H1 (cell line): ENCODE measurements around the gene PCDHGA1. TPM values are rescaled to one million over a fixed set of nuclear protein-coding genes. Genes with fewer than 3 reads are reported as not detected.
A peak's percentile ranks its signal among the peaks of the same experiment; 100 is the strongest.
"Not testable (repeated sequence)": the region's sequence is repeated elsewhere in the genome, so short reads cannot be mapped to it uniquely, and the experiment has no call there.

Experiments
- CTCF ChIA-PET: fragments of 300-600 bp; sonication (Branson Sonifier 250); formaldehyde crosslinking; loops from one replicate; lab custom pipeline; 2021; ENCODE audit not compliant: partially characterized antibody; lab: Charles Lee
- POLR2A ChIA-PET: fragments of 300-600 bp; sonication (Branson Sonifier 250); formaldehyde crosslinking; loops from one replicate; lab custom pipeline; 2021; ENCODE audit warnings: inconsistent platforms; ENCODE audit not compliant: partially characterized antibody; lab: Charles Lee
- DNase-seq, 2 experiments: peaks; one replicate each; pipeline versions ENCODE4 v3.0.0 to v3.0.0-alpha.2; 2010 to 2022; ENCODE audit warnings: low spot score in 2 of 2, low read depth in 1 of 2, mixed read lengths in 1 of 2
- FAIRE-seq: peaks from 2 replicates; lab custom pipeline; 2011; peaks lifted over from hg19 to GRCh38; lab: Jason Lieb, UNC
- H2AFZ ChIP-seq: 2 replicates; pipeline ENCODE4 v1.8.1; 2012; ENCODE audit warnings: low read length, inconsistent platforms
- H2AK5ac ChIP-seq: 2 replicates; pipeline ENCODE4 v1.6.1; 2013; ENCODE audit warnings: low read depth, low read length
- H2BK120ac ChIP-seq: replicated peaks from 2 replicates; pipeline ENCODE3; 2013; ENCODE audit warnings: low read depth, low read length, inconsistent platforms
- H2BK12ac ChIP-seq: 2 replicates; pipeline ENCODE4 v1.6.1; 2013; ENCODE audit warnings: low read depth, low read length
- H2BK15ac ChIP-seq: 2 replicates; pipeline ENCODE4 v1.6.1; 2013; ENCODE audit warnings: low read length
- H2BK20ac ChIP-seq: 2 replicates; pipeline ENCODE4 v1.6.1; 2013; ENCODE audit warnings: low read length
- H2BK5ac ChIP-seq: 2 replicates; pipeline ENCODE4 v1.6.1; 2013; ENCODE audit warnings: low read depth, low read length
- H3K14ac ChIP-seq: 2 replicates; pipeline ENCODE4 v1.6.1; 2013; ENCODE audit warnings: inconsistent platforms; ENCODE audit not compliant: insufficient read length
- H3K18ac ChIP-seq: 2 replicates; pipeline ENCODE4 v1.6.1; 2013; ENCODE audit warnings: low read length; ENCODE audit errors: extremely low read depth
- H3K23ac ChIP-seq: 2 replicates; pipeline ENCODE4 v1.6.1; 2013; ENCODE audit warnings: inconsistent platforms; ENCODE audit not compliant: insufficient read length
- H3K23me2 ChIP-seq: 2 replicates; pipeline ENCODE4 v1.6.1; 2013; ENCODE audit warnings: low read depth, low read length
- H3K27ac ChIP-seq: 2 replicates; pipeline ENCODE4 v1.6.1; 2011; ENCODE audit warnings: low read depth, low read length, inconsistent platforms
- H3K27me3 ChIP-seq, 4 experiments: replicated peaks in 1 of 4; 1 replicate in 1 of 4; 2 replicates in 3 of 4; pipeline versions ENCODE4 v1.6.1 to v1.8.1; 2011 to 2013; ENCODE audit warnings: low read length in 3 of 4, mild to moderate bottlenecking in 3 of 4, inconsistent platforms in 2 of 4, mixed read lengths in 2 of 4, moderate library complexity in 1 of 4; ENCODE audit not compliant: control insufficient read depth in 3 of 4, insufficient read depth in 3 of 4; ENCODE audit errors: extremely low read depth in 1 of 4
- H3K36me3 ChIP-seq, 4 experiments: 2 replicates each; pipeline versions ENCODE4 v1.6.1 to v1.8.1; 2011 to 2013; ENCODE audit warnings: mild to moderate bottlenecking in 4 of 4, low read length in 3 of 4, moderate library complexity in 2 of 4, control low read depth in 1 of 4, inconsistent platforms in 1 of 4; ENCODE audit not compliant: insufficient read depth in 4 of 4, control insufficient read depth in 2 of 4
- H3K4ac ChIP-seq: replicated peaks from 2 replicates; pipeline ENCODE3; 2013; ENCODE audit warnings: low read length, low read depth, mixed read lengths, inconsistent platforms; ENCODE audit not compliant: insufficient read length
- H3K4me1 ChIP-seq, 4 experiments: replicated peaks in 1 of 4; 1 replicate in 1 of 4; 2 replicates in 3 of 4; pipeline versions ENCODE4 v1.6.1 to v1.8.1; 2011 to 2013; ENCODE audit warnings: low read length in 3 of 4, inconsistent platforms in 2 of 4, mixed read lengths in 1 of 4; ENCODE audit not compliant: insufficient read depth in 4 of 4, control insufficient read depth in 3 of 4
- H3K4me2 ChIP-seq, 2 experiments: 2 replicates each; pipeline versions ENCODE4 v1.6.1 to v1.8.1; 2011 to 2013; ENCODE audit warnings: low read depth in 2 of 2, low read length in 2 of 2, control low read depth in 1 of 2, inconsistent platforms in 1 of 2, mild to moderate bottlenecking in 1 of 2; ENCODE audit not compliant: insufficient read depth in 1 of 2
- H3K4me3 ChIP-seq, 4 experiments: fragments of 200-600, 300-600 bp in 1 of 4; sonication (generic), shearing (Covaris generic), sonication (Bioruptor Twin) in 1 of 4; 2 replicates each; pipeline versions ENCODE4 v1.5.1 to v1.8.1; 2011 to 2016; ENCODE audit warnings: low read length in 4 of 4, low read depth in 3 of 4, control low read depth in 2 of 4, inconsistent platforms in 2 of 4, mild to moderate bottlenecking in 2 of 4, mixed read lengths in 1 of 4, moderate library complexity in 1 of 4; ENCODE audit not compliant: insufficient read depth in 2 of 4; ENCODE audit errors: extremely low read depth in 1 of 4
- H3K56ac ChIP-seq: replicated peaks from 2 replicates; pipeline ENCODE3; 2013; ENCODE audit warnings: low read depth, mild to moderate bottlenecking, mixed read lengths, low read length, inconsistent platforms; ENCODE audit not compliant: insufficient read length
- H3K79me1 ChIP-seq: 2 replicates; pipeline ENCODE4 v1.6.1; 2013; ENCODE audit warnings: low read depth, low read length, control low read depth
- H3K79me2 ChIP-seq, 2 experiments: 2 replicates each; pipeline versions ENCODE4 v1.6.1 to v1.8.1; 2012 to 2013; ENCODE audit warnings: low read length in 2 of 2, mild to moderate bottlenecking in 2 of 2, inconsistent platforms in 1 of 2; ENCODE audit not compliant: insufficient read depth in 2 of 2, control insufficient read depth in 1 of 2
- H3K9ac ChIP-seq, 4 experiments: replicated peaks in 1 of 4; 1 replicate in 1 of 4; 2 replicates in 3 of 4; pipeline versions ENCODE4 v1.6.1 to v1.8.1; 2011 to 2013; ENCODE audit warnings: low read depth in 3 of 4, low read length in 3 of 4, control low read depth in 2 of 4, mild to moderate bottlenecking in 2 of 4, moderate library complexity in 2 of 4, inconsistent platforms in 1 of 4; ENCODE audit errors: extremely low read depth in 1 of 4
- H3K9me3 ChIP-seq, 2 experiments: 2 replicates each; pipeline versions ENCODE4 v1.6.1 to v1.8.1; 2012 to 2013; ENCODE audit warnings: mild to moderate bottlenecking in 2 of 2, moderate library complexity in 2 of 2, control low read depth in 1 of 2, inconsistent platforms in 1 of 2, low read depth in 1 of 2, low read length in 1 of 2, mixed read lengths in 1 of 2; ENCODE audit not compliant: insufficient read depth in 2 of 2
- H4K20me1 ChIP-seq, 2 experiments: replicated peaks in 1 of 2; 2 replicates each; pipeline versions ENCODE3 to v1.8.1; 2011 to 2013; ENCODE audit warnings: inconsistent platforms in 2 of 2, low read length in 2 of 2, mild to moderate bottlenecking in 1 of 2; ENCODE audit not compliant: insufficient read depth in 2 of 2, control insufficient read depth in 1 of 2
- H4K5ac ChIP-seq: 2 replicates; pipeline ENCODE4 v1.6.1; 2013; ENCODE audit warnings: low read length, low read depth, mixed read lengths, inconsistent platforms; ENCODE audit not compliant: insufficient read length
- H4K8ac ChIP-seq: 2 replicates; pipeline ENCODE4 v1.8.0; 2013; ENCODE audit warnings: mild to moderate bottlenecking, moderate library complexity, low read length, inconsistent platforms; ENCODE audit not compliant: insufficient read depth; ENCODE audit errors: extremely low read depth
- H4K91ac ChIP-seq: replicated peaks from 2 replicates; pipeline ENCODE3; 2013; ENCODE audit warnings: low read length, mixed read lengths, inconsistent platforms; ENCODE audit not compliant: insufficient read length
- ASH2L ChIP-seq: fragments of 200-600, 300-600 bp; sonication (generic); IDR thresholded peaks from one replicate; pipeline ENCODE4 v1.7.1; 2017; ENCODE audit warnings: low read length
- JUND ChIP-seq: IDR thresholded peaks from 2 replicates; pipeline ENCODE4 v1.6.1; 2011; ENCODE audit warnings: mild to moderate bottlenecking, improper control_type of control experiment, low read length
- KDM4A ChIP-seq: IDR thresholded peaks from one replicate; pipeline ENCODE4 v1.7.1; 2012; ENCODE audit warnings: low read depth, mild to moderate bottlenecking, moderate library complexity, low read length, inconsistent platforms; ENCODE audit not compliant: severe bottlenecking
- NRF1 ChIP-seq: IDR thresholded peaks from 2 replicates; pipeline ENCODE4 v1.6.1; 2011; ENCODE audit warnings: mild to moderate bottlenecking, low read depth, low read length, improper control_type of control experiment
- PHF8 ChIP-seq: fragments of 200-600 bp; sonication (generic); conservative IDR thresholded peaks from 2 replicates; pipeline ENCODE4 v1.7.1; 2012; ENCODE audit warnings: low read depth, mild to moderate bottlenecking, inconsistent platforms, low read length, moderate library complexity
- RBBP5 ChIP-seq: IDR thresholded peaks from 2 replicates; pipeline ENCODE4 v1.7.1; 2012; ENCODE audit warnings: low read depth, mild to moderate bottlenecking, inconsistent platforms, low read length, moderate library complexity, borderline replicate concordance
- TAF1 ChIP-seq: IDR thresholded peaks from 2 replicates; pipeline ENCODE4 v1.6.1; 2011; ENCODE audit warnings: mild to moderate bottlenecking, low read depth, low read length
- TBP ChIP-seq: IDR thresholded peaks from 2 replicates; pipeline ENCODE4 v1.6.1; 2011; ENCODE audit warnings: low read depth, low read length, improper control_type of control experiment
- WGBS, 2 experiments: shearing (Covaris generic) in 1 of 2; methylation state at CpG; one replicate each; pipeline versions ENCODE4 v1.1.6 to v1.1.7; 2013 to 2015; ENCODE audit warnings: low lambda C conversion rate in 2 of 2, mixed read lengths in 2 of 2, inconsistent platforms in 1 of 2, low coverage in 1 of 2, missing lambda C conversion rate in 1 of 2; ENCODE audit not compliant: insufficient replicate concordance in 2 of 2, insufficient coverage in 1 of 2, insufficient read length in 1 of 2; ENCODE audit errors: extremely low coverage in 1 of 2, missing lambda C conversion rate in 1 of 2; 5-methylcytosine and 5-hydroxymethylcytosine counted together
- polyA plus RNA-seq, 7 experiments: library from polyadenylated mRNA; depleted of rRNA in 3 of 7; stranded (reverse) in 5 of 7; unstranded in 2 of 7; fragments of >200 nt in 5 of 7; fragments of 200-250 nt in 2 of 7; gene quantifications; 1 replicate in 5 of 7; 2 replicates in 1 of 7; 4 replicates in 1 of 7; pipeline versions ENCODE4 v1.2.1 to v1.2.3, GENCODE V29; 2011 to 2013; ENCODE audit warnings: missing spikeins in 2 of 7, mixed read lengths in 2 of 7
- total RNA-seq: library from RNA; stranded (reverse); fragmentation: NEBNext Ultra II Directional; extraction: Animal tissue kit (Norgen Biotek cat#: 25700); gene quantifications from 2 replicates; pipeline ENCODE4 v1.2.1, GENCODE V29; 2021
- TF ChIP-seq, protein P1 (sequence below), 3 experiments: IDR thresholded peaks; 1 replicate in 2 of 3; 2 replicates in 1 of 3; pipeline versions ENCODE4 v1.5.1 to v1.6.1; 2011; ENCODE audit warnings: low read length in 3 of 3, mild to moderate bottlenecking in 3 of 3, inconsistent platforms in 2 of 3, low read depth in 1 of 3, moderate library complexity in 1 of 3; ENCODE audit not compliant: insufficient read depth in 1 of 3; ENCODE audit errors: control extremely low read depth in 1 of 3

Gene PCDHGA1
- total and polyA plus RNA-seq, 2 of the 8 experiments (the other 6 are each of a cell fraction or from before 2014, with no cell fraction given), result 0.57 to 0.89 TPM

DNA sequence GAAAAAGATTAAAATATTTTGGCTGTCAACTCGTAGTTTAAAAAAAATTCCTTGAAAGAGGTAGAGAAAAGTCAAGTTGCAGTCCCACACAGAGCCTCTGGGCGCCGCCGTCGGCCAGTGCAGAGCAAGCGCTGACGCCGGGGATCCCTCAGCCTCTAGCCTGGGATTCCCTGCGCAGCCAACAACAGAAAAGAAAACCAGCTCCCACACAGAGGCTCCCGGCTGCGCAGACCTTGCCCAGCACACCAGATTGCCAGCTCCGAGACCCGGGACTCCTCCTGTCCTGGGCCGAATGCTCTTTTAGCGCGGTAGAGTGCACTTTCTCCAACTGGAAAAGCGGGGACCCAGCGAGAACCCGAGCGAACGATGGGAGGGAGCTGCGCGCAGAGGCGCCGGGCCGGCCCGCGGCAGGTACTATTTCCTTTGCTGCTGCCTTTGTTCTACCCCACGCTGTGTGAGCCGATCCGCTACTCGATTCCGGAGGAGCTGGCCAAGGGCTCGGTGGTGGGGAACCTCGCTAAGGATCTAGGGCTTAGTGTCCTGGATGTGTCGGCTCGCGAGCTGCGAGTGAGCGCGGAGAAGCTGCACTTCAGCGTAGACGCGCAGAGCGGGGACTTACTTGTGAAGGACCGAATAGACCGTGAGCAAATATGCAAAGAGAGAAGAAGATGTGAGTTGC lies 87.3 kb downstream of the PCDHGA1 start, which contains the start of gene PCDHGB7:
TSS of gene PCDHGB7 (plus strand) at position 184 of the 679 bp plus-strand sequence. CDS start at position 367, 183 bp downstream.
- H3K79me1 ChIP-seq, H4K91ac ChIP-seq, FAIRE-seq, H3K23ac ChIP-seq, H3K14ac ChIP-seq, H2AK5ac ChIP-seq, H2BK20ac ChIP-seq, H2BK15ac ChIP-seq, H4K20me1 ChIP-seq, H3K4me1 ChIP-seq, H4K5ac ChIP-seq, H3K56ac ChIP-seq, H2BK120ac ChIP-seq, H3K27ac ChIP-seq, H2BK12ac ChIP-seq, H3K18ac ChIP-seq, H3K4ac ChIP-seq, H2AFZ ChIP-seq, H3K23me2 ChIP-seq, H3K79me2 ChIP-seq, H2BK5ac ChIP-seq: not testable (repeated sequence)
- CTCF ChIA-PET, result interaction anchor here (0.6 to 23.3 kb wide), 45 partner anchors 11 to 282 kb away, joined by 3 to 1236 read pairs (median 4); partner anchors contain the start of genes PCDHB12, PCDHB13, PCDHB14 and PCDHB15
- Histone ChIP-seq H3K36me3 (peaks cover 0 to 21% (median under 1%) of the 10 kb centered on the region in 4 experiments; a peak in 2 of 8 replicates), H3K4me2 (peak within 1 kb of the TSS; percentile 60 to 65), H3K9me3 (peaks cover 26 to 30% of the 10 kb centered on the region in 2 experiments), H4K8ac (peak within 1 kb of the TSS; percentile 77), H3K27me3 (peaks cover 0 to 12% (median 6%) of the 10 kb centered on the region in 4 experiments; a peak in 4 of 7 replicates), H3K9ac (peak within 1 kb of the TSS in 3 of 4 experiments; percentile 34 to 56 (median 51); a peak in 5 of 7 replicates), H3K4me3 (peak within 1 kb of the TSS; percentile 48 to 73 (median 62))
- POLR2A ChIA-PET, result interaction anchor here (0.6 to 1.4 kb wide), 6 partner anchors 61 to 140 kb away, joined by 3 to 5 read pairs (median 4); no protein-coding TSS in a partner anchor
- DNase-seq, result peak in 1 of 2 experiments; percentile 87
- 11% methylated on average over 35 of the region's 47 CpGs; no CpG with 5 or more reads in 1 of the 2 experiments for WGBS, 2 experiments
- TF ChIP-seq ASH2L, result peak; percentile 95
- 0 out of 2 replicates have a peak, but pooled peaks have one; percentile 19 for TF ChIP-seq PHF8
- TF ChIP-seq TAF1, result peak; percentile 46; the same call in 1 of the 2 replicates
- TF ChIP-seq, protein P1, sequence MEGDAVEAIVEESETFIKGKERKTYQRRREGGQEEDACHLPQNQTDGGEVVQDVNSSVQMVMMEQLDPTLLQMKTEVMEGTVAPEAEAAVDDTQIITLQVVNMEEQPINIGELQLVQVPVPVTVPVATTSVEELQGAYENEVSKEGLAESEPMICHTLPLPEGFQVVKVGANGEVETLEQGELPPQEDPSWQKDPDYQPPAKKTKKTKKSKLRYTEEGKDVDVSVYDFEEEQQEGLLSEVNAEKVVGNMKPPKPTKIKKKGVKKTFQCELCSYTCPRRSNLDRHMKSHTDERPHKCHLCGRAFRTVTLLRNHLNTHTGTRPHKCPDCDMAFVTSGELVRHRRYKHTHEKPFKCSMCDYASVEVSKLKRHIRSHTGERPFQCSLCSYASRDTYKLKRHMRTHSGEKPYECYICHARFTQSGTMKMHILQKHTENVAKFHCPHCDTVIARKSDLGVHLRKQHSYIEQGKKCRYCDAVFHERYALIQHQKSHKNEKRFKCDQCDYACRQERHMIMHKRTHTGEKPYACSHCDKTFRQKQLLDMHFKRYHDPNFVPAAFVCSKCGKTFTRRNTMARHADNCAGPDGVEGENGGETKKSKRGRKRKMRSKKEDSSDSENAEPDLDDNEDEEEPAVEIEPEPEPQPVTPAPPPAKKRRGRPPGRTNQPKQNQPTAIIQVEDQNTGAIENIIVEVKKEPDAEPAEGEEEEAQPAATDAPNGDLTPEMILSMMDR (IDR thresholded peaks at IDR 0.05; ENCODE audit: control extremely low read depth in 1 of 3, insufficient read depth in 1 of 3, low read depth in 1 of 3, low read length in 3 of 3), result peak; percentile 76 to 96 (median 81)
- peak; percentile 96 for TF ChIP-seq KDM4A
- TF ChIP-seq RBBP5, result peak; percentile 68
- peak; percentile 29; the same call in 1 of the 2 replicates for TF ChIP-seq TBP
- TF ChIP-seq NRF1, result peak; percentile 32
- 0 out of 2 replicates have a peak, but pooled peaks have one; percentile 25 for TF ChIP-seq JUND
